CD14-positive monocyte (primary cell): ENCODE results near the gene TICRR. TPM values are rescaled to one million over a fixed set of nuclear protein-coding genes. Genes with fewer than 3 reads are reported as not detected.

Experiments used
- DNase-seq, 3 donors: peaks; one replicate each; pipeline ENCODE4 v3.0.0-alpha.2; 2011 to 2022
- H2AFZ ChIP-seq: 2 replicates; pipeline ENCODE4 v1.6.0; 2012; ENCODE audit warnings: mild to moderate bottlenecking, low read depth, low read length, inconsistent platforms; ENCODE audit not compliant: insufficient read depth, poor library complexity, severe bottlenecking
- H3K27ac ChIP-seq, 2 donors: 1 replicate in 1 of 2; 2 replicates in 1 of 2; pipeline ENCODE4 v1.5.1; 2012 to 2013; ENCODE audit warnings: low read length in 2 of 2, control low read depth in 1 of 2, inconsistent platforms in 1 of 2, low read depth in 1 of 2, mild to moderate bottlenecking in 1 of 2
- H3K27me3 ChIP-seq, 2 donors: one replicate each; pipeline versions ENCODE4 v1.6.0 to v1.6.1; 2011 to 2013; ENCODE audit warnings: low read length in 2 of 2; ENCODE audit not compliant: control insufficient read depth in 2 of 2, insufficient read depth in 2 of 2
- H3K36me3 ChIP-seq, 2 donors: replicated peaks in 1 of 2; 1 replicate in 1 of 2; 2 replicates in 1 of 2; pipeline versions ENCODE4 v1.5.1 to v1.6.1; 2012 to 2013; ENCODE audit warnings: low read length in 2 of 2, control low read depth in 1 of 2, inconsistent platforms in 1 of 2, mild to moderate bottlenecking in 1 of 2; ENCODE audit not compliant: insufficient read depth in 2 of 2, control insufficient read depth in 1 of 2
- H3K4me1 ChIP-seq, 2 donors: 1 replicate in 1 of 2; 2 replicates in 1 of 2; pipeline versions ENCODE4 v1.5.1 to v1.6.1; 2012 to 2013; ENCODE audit warnings: low read length in 2 of 2, control low read depth in 1 of 2, inconsistent platforms in 1 of 2, mild to moderate bottlenecking in 1 of 2, moderate library complexity in 1 of 2; ENCODE audit not compliant: insufficient read depth in 2 of 2, control insufficient read depth in 1 of 2
- H3K4me2 ChIP-seq: replicated peaks from 2 replicates; pipeline ENCODE3; 2012; ENCODE audit warnings: low read length, moderate library complexity, mild to moderate bottlenecking; ENCODE audit not compliant: poor library complexity, severe bottlenecking; ENCODE audit errors: extremely low read depth
- H3K4me3 ChIP-seq, 3 experiments: fragments of 200-600 bp in 1 of 3; sonication (generic) in 1 of 3; replicated peaks in 1 of 3; 1 replicate in 2 of 3; 2 replicates in 1 of 3; pipeline ENCODE4 v1.5.1; 2011 to 2013; ENCODE audit warnings: low read length in 3 of 3, mild to moderate bottlenecking in 3 of 3, control low read depth in 2 of 3, low read depth in 2 of 3, inconsistent platforms in 1 of 3, moderate library complexity in 1 of 3
- H3K79me2 ChIP-seq: 2 replicates; pipeline ENCODE4 v1.6.0; 2012; ENCODE audit warnings: mild to moderate bottlenecking, control low read depth, inconsistent platforms, low read length, moderate library complexity; ENCODE audit not compliant: insufficient read depth
- H3K9ac ChIP-seq: 2 replicates; pipeline ENCODE4 v1.6.0; 2017; ENCODE audit warnings: low read length, mild to moderate bottlenecking; ENCODE audit not compliant: insufficient read depth, poor library complexity, severe bottlenecking
- H3K9me3 ChIP-seq, 2 donors: replicated peaks in 1 of 2; 1 replicate in 1 of 2; 2 replicates in 1 of 2; pipeline versions ENCODE4 v1.5.1 to v1.6.1; 2012 to 2013; ENCODE audit warnings: low read length in 2 of 2, control low read depth in 1 of 2; ENCODE audit not compliant: control insufficient read depth in 1 of 2, insufficient read depth in 1 of 2
- H4K20me1 ChIP-seq: 2 replicates; pipeline ENCODE4 v1.6.0; 2012; ENCODE audit warnings: mild to moderate bottlenecking, low read length, control low read depth, moderate library complexity; ENCODE audit not compliant: insufficient read depth
- H3K27ac Mint-ChIP-seq, 7 donors: one replicate each; pipeline ENCODE4 v1.8.0; 2020; ENCODE audit warnings: mild to moderate bottlenecking in 7 of 7, mixed read lengths in 7 of 7, moderate library complexity in 6 of 7, inconsistent platforms in 2 of 7
- H3K27me3 Mint-ChIP-seq, 3 donors: one replicate each; pipeline ENCODE4 v1.8.0; 2021 to 2022; ENCODE audit warnings: low read depth in 3 of 3, mild to moderate bottlenecking in 3 of 3, mixed read lengths in 3 of 3, moderate library complexity in 3 of 3, inconsistent platforms in 1 of 3
- H3K36me3 Mint-ChIP-seq, 2 donors: one replicate each; pipeline ENCODE4 v1.8.0; 2020; ENCODE audit warnings: mixed read lengths in 2 of 2, inconsistent platforms in 1 of 2, mild to moderate bottlenecking in 1 of 2
- H3K4me1 Mint-ChIP-seq: one replicate; pipeline ENCODE4 v1.8.0; 2020; ENCODE audit warnings: mild to moderate bottlenecking, mixed read lengths
- H3K4me3 Mint-ChIP-seq, 2 donors: one replicate each; pipeline ENCODE4 v1.8.0; 2020; ENCODE audit warnings: mild to moderate bottlenecking in 2 of 2, mixed read lengths in 2 of 2, moderate library complexity in 1 of 2
- H3K9me3 Mint-ChIP-seq, 7 donors: one replicate each; pipeline ENCODE4 v1.8.0; 2020 to 2022; ENCODE audit warnings: mixed read lengths in 7 of 7, mild to moderate bottlenecking in 6 of 7, moderate library complexity in 6 of 7, inconsistent platforms in 2 of 7
- WGBS: methylation state at CpG from one replicate; pipeline ENCODE4 v1.1.5; 2013; ENCODE audit warnings: missing lambda C conversion rate; ENCODE audit not compliant: insufficient coverage; 5-methylcytosine and 5-hydroxymethylcytosine counted together
- intact Hi-C, 2 donors: fragments of 100-400 bp; cut with micrococcal nuclease; formaldehyde crosslinking; loops; one replicate each; pipeline versions ENCODE4 v1.15.0 to v1.15.1; 2023
- polyA plus RNA-seq, 3 donors: library from polyadenylated mRNA; depleted of rRNA in 1 of 3; unstranded in 2 of 3; stranded (reverse) in 1 of 3; fragments of 300-500 nt in 2 of 3; fragments of >200 nt in 1 of 3; fragmentation: Illumina TruSeq in 2 of 3; gene quantifications; 1 replicate in 2 of 3; 2 replicates in 1 of 3; pipeline ENCODE4 v1.2.3, GENCODE V29; 2012 to 2021
- TF ChIP-seq, protein P1 (sequence below): fragments of 200-600 bp; IDR thresholded peaks from one replicate; pipeline ENCODE4 v1.8.0; 2022; ENCODE audit warnings: antibody characterized with exemption, mild to moderate bottlenecking

The TICRR gene
- polyA plus RNA-seq, 3 donors = not detected

DNA sequence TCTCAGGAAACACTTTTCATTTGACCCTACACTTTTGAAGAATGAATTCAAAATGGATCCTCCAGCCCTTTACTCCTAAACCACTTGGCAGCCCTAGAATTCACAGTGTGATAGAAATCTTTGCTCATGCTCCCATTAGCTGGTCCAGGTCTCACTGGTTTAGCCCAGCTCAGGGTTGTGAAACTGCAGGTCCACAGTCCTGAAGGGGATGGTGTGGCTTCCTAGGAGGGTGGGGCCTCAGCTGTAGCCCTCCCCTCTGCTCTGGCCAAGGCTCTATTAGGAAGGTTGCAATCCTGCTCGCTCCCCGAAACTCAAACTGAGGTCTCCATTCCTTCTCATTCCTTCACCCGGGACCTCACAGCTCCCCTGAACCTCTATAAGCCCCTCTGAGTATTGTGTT, 21.6 kb upstream of the TICRR start:
- Histone ChIP-seq H2AFZ (no peak overlapping the region), H3K27me3 (no peaks in the 10 kb centered on the region), H3K4me2 (no peak overlapping the region), H3K9ac (no peak overlapping the region), H3K36me3 (no peaks in the 10 kb centered on the region), H4K20me1 (no peaks in the 10 kb centered on the region), H3K4me1 (peaks cover 4 to 11% of the 10 kb centered on the region in 2 donors), H3K79me2 (no peaks in the 10 kb centered on the region), H3K27ac (no peak overlapping the region), H3K9me3 (no peaks in the 10 kb centered on the region), H3K4me3 (no peak overlapping the region)
- Mint-ChIP-seq H3K27ac (no peak overlapping the region), H3K27me3 (peaks cover 0 to 10% (median 2%) of the 10 kb centered on the region in 3 donors), H3K36me3 (no peaks in the 10 kb centered on the region), H3K4me3 (no peak overlapping the region), H3K9me3 (peaks cover 0 to 5% (median 0%) of the 10 kb centered on the region in 7 donors), H3K4me1 (peaks cover 10% of the 10 kb centered on the region)
- intact Hi-C loops = loop anchor here in 1 of 2 donors (10.0 kb wide), 1 partner anchor 199 kb away; no protein-coding TSS in a partner anchor
- DNase-seq = no peak
- no CpG with 5 or more reads among the region's 3 CpGs for WGBS
- TF ChIP-seq, protein P1, sequence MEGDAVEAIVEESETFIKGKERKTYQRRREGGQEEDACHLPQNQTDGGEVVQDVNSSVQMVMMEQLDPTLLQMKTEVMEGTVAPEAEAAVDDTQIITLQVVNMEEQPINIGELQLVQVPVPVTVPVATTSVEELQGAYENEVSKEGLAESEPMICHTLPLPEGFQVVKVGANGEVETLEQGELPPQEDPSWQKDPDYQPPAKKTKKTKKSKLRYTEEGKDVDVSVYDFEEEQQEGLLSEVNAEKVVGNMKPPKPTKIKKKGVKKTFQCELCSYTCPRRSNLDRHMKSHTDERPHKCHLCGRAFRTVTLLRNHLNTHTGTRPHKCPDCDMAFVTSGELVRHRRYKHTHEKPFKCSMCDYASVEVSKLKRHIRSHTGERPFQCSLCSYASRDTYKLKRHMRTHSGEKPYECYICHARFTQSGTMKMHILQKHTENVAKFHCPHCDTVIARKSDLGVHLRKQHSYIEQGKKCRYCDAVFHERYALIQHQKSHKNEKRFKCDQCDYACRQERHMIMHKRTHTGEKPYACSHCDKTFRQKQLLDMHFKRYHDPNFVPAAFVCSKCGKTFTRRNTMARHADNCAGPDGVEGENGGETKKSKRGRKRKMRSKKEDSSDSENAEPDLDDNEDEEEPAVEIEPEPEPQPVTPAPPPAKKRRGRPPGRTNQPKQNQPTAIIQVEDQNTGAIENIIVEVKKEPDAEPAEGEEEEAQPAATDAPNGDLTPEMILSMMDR = no peak

DNA sequence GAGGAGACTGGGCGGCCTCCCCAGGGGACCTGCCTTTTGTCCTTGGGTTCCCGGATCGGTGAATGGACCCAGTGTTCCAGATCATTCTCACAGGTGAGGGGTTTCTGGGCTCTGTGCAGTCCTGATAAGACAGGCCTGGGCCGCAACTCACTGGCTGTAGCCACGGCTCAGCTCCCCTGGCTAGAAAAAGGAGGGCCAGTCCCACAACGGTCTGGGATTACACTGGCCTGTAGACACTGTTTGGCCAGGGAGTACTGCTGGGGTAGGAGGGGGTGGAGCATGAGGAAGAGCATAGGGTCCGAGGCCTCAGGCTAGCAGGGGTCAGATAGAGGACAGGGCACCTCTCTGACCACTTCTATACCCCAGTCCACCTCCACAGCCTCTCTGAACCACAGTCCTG, 21.0 kb upstream of the TICRR start:
- no peaks in the 10 kb centered on the region for H3K36me3 Mint-ChIP-seq

More for the DNA sequence above, 21.0 kb upstream of the TICRR start:
- DNase-seq = no peak
- Histone ChIP-seq H2AFZ (no peak overlapping the region), H3K4me2 (no peak overlapping the region), H3K4me1 (peaks cover 4 to 11% of the 10 kb centered on the region in 2 donors), H3K27ac (no peak overlapping the region), H4K20me1 (no peaks in the 10 kb centered on the region), H3K4me3 (no peak overlapping the region), H3K27me3 (no peaks in the 10 kb centered on the region), H3K9ac (no peak overlapping the region), H3K9me3 (no peaks in the 10 kb centered on the region), H3K36me3 (no peaks in the 10 kb centered on the region), H3K79me2 (no peaks in the 10 kb centered on the region)
- H3K27ac Mint-ChIP-seq = no peak overlapping the region
- H3K4me1 Mint-ChIP-seq = peaks cover 10% of the 10 kb centered on the region
- H3K27me3 Mint-ChIP-seq = peaks cover 0 to 10% (median 2%) of the 10 kb centered on the region in 3 donors
- WGBS = 87% methylated on average over 6 of the region's 7 CpGs
- no peak overlapping the region for H3K4me3 Mint-ChIP-seq
- peaks cover 0 to 5% (median 0%) of the 10 kb centered on the region in 7 donors for H3K9me3 Mint-ChIP-seq
- intact Hi-C loops = loop anchor here in 1 of 2 donors (10.0 kb wide), 1 partner anchor 199 kb away; no protein-coding TSS in a partner anchor
- TF ChIP-seq, protein P1 = no peak
